ENCODE data around the gene RPS27. TPM values are rescaled to one million over a fixed set of nuclear protein-coding genes. Genes with fewer than 3 reads are reported as not detected.

RPS27 gene
- total and polyA plus RNA-seq, 2 of the 13 experiments (the other 11 are each of a cell fraction or from before 2014, with no cell fraction given) = 3,737 to 9,964 TPM

DNA sequence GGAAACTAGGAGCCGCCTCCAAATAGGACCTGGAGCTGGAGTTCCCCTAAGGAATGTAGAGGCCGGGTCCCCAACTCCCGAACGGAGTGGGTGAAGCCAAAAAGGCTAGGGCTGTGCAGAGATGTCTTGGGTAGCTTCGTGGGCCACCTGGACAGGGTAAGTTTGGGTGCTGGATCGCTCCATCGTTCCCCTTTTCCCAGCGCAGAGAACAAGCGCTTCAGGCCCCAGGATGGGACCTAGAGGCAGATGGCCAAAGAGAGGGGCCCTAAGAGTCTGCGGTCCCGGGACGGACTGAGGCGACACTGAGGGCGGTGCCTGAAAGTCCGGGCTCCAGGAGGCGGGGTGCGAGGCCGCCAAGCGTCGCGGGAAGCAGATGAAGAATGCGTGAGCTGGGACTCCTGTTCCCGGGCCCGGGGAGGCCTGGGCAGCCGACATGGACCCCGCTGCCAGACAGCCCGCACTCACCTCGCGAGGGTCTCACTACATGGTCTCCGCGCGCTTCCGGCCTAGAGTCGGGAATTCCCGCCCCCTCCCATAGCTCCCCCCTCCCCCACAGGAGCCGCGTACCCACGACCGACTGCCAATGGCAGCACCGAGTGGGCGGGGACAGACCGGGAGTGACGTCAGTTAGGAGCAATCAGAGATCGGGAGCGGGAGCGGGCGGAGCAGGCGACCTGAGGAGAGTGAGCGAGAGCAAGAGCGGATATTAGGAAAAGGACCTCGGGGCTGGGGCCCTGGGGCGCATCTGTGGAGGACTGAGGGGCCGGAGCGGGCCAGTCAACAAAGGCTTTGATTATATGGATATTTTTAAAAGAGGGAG lies 27.3 kb upstream of the RPS27 start, which contains the start of gene SLC39A1 (continued):
- TF ChIP-seq ZFP37 (CRISPR knock-in tag; IDR thresholded peaks at IDR 0.05; ENCODE audit: borderline replicate concordance) = no peak; the same call in 1 of the 2 replicates
- TF ChIP-seq MIER2 (CRISPR knock-in tag; IDR thresholded peaks at IDR 0.05) = no peak
- no peak for TF ChIP-seq ZNF629 (CRISPR knock-in tag; conservative IDR thresholded peaks at IDR 0.05)
- peak; percentile 95 for TF ChIP-seq ZNF281 (CRISPR knock-in tag; IDR thresholded peaks at IDR 0.05; ENCODE audit: borderline replicate concordance)
- no peak for TF ChIP-seq MED13 (CRISPR knock-in tag; IDR thresholded peaks at IDR 0.05)
- TF ChIP-seq HMG20A (CRISPR knock-in tag; IDR thresholded peaks at IDR 0.05; ENCODE audit: borderline replicate concordance) = no peak
- TF ChIP-seq TAF15 (IDR thresholded peaks at IDR 0.05; ENCODE audit: low read depth, low read length, poor library complexity, severe bottlenecking) = peak; percentile 23
- no peak for TF ChIP-seq SKI (IDR thresholded peaks at IDR 0.05; ENCODE audit: partially characterized antibody)
- no peak for TF ChIP-seq CBFB (CRISPR knock-in tag; IDR thresholded peaks at IDR 0.05)
- 0 out of 2 replicates have a peak, but pooled peaks have one; percentile 25 for TF ChIP-seq ZNF563 (CRISPR knock-in tag; IDR thresholded peaks at IDR 0.05)
- no peak for TF ChIP-seq IKZF1 (IDR thresholded peaks at IDR 0.05)
- TF ChIP-seq SATB2 (CRISPR knock-in tag; IDR thresholded peaks at IDR 0.05) = 0 out of 2 replicates have a peak, but pooled peaks have one; percentile 67
- peak; percentile 59; the same call in 1 of the 2 replicates for TF ChIP-seq SP4 (CRISPR knock-in tag; IDR thresholded peaks at IDR 0.05)
- TF ChIP-seq ZNF776 (CRISPR knock-in tag; IDR thresholded peaks at IDR 0.05) = 0 out of 2 replicates have a peak, but pooled peaks have one; percentile 29
- no peak for TF ChIP-seq SNAPC5 (CRISPR knock-in tag; IDR thresholded peaks at IDR 0.05; ENCODE audit: borderline replicate concordance)
- TF ChIP-seq ZNF790 (CRISPR knock-in tag; IDR thresholded peaks at IDR 0.05; ENCODE audit: borderline replicate concordance) = 0 out of 2 replicates have a peak, but pooled peaks have one; percentile 31
- TF ChIP-seq, protein P1, sequence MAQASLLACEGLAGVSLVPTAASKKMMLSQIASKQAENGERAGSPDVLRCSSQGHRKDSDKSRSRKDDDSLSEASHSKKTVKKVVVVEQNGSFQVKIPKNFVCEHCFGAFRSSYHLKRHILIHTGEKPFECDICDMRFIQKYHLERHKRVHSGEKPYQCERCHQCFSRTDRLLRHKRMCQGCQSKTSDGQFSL (CRISPR knock-in tag; IDR thresholded peaks at IDR 0.05) = peak; percentile 36; the same call in 1 of the 2 replicates
- TF ChIP-seq KAT8 (CRISPR knock-in tag; IDR thresholded peaks at IDR 0.05) = peak; percentile 61
- TF ChIP-seq ZFP82 (CRISPR knock-in tag; IDR thresholded peaks at IDR 0.05; ENCODE audit: borderline replicate concordance) = no peak
- TF ChIP-seq PCBP2 (optimal IDR thresholded peaks at IDR 0.05; ENCODE audit: low read depth, low read length, poor library complexity, severe bottlenecking) = no peak
- TF ChIP-seq ZNF446 (CRISPR knock-in tag; IDR thresholded peaks at IDR 0.05) = no peak
- no peak for TF ChIP-seq TOE1 (CRISPR knock-in tag; IDR thresholded peaks at IDR 0.05)
- TF ChIP-seq SIN3B (IDR thresholded peaks at IDR 0.05; ENCODE audit: low read length) = no peak
- TF ChIP-seq, protein P2, sequence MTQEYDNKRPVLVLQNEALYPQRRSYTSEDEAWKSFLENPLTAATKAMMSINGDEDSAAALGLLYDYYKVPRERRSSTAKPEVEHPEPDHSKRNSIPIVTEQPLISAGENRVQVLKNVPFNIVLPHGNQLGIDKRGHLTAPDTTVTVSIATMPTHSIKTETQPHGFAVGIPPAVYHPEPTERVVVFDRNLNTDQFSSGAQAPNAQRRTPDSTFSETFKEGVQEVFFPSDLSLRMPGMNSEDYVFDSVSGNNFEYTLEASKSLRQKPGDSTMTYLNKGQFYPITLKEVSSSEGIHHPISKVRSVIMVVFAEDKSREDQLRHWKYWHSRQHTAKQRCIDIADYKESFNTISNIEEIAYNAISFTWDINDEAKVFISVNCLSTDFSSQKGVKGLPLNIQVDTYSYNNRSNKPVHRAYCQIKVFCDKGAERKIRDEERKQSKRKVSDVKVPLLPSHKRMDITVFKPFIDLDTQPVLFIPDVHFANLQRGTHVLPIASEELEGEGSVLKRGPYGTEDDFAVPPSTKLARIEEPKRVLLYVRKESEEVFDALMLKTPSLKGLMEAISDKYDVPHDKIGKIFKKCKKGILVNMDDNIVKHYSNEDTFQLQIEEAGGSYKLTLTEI (CRISPR knock-in tag; conservative IDR thresholded peaks at IDR 0.05) = no peak
- no peak for TF ChIP-seq ZKSCAN8 (CRISPR knock-in tag; IDR thresholded peaks at IDR 0.05; ENCODE audit: borderline replicate concordance)
- TF ChIP-seq ZNF510 (CRISPR knock-in tag; IDR thresholded peaks at IDR 0.05; ENCODE audit: low read depth) = 0 out of 2 replicates have a peak, but pooled peaks have one; percentile 76
